PC-9 (cell line): Measurements from ENCODE around the gene CPLANE1. TPM values are rescaled to one million over a fixed set of nuclear protein-coding genes. Genes with fewer than 3 reads are reported as not detected.
A peak's percentile ranks its signal among the peaks of the same experiment; 100 is the strongest.

Experiments
- BruUV-seq: library from RNA; stranded (reverse); fragments of 400-500 nt; replicated peaks from 2 replicates; lab custom pipeline; 2021; lab: Mats Ljungman, UMichigan
- CTCF ChIA-PET: fragments of 300-600 bp; sonication (Branson Sonifier 250); formaldehyde crosslinking; loops from one replicate; lab custom pipeline; 2022; ENCODE audit warnings: antibody characterized with exemption; lab: Charles Lee
- POLR2A ChIA-PET: fragments of 300-600 bp; sonication (Branson Sonifier 250); formaldehyde crosslinking; loops from one replicate; lab custom pipeline; 2022; ENCODE audit warnings: antibody characterized with exemption; ENCODE audit not compliant: unreplicated experiment; lab: Charles Lee
- DNase-seq, 2 experiments: peaks; one replicate each; pipeline versions ENCODE4 v3.0.0 to v3.0.0-alpha.2; 2015 to 2022; ENCODE audit warnings: mixed read lengths in 1 of 2
- H2AFZ ChIP-seq: fragments of 200-600 bp; sonication (generic); 2 replicates; pipeline ENCODE4 v1.8.1; 2017; ENCODE audit warnings: antibody characterized with exemption
- H3F3A ChIP-seq: fragments of 200-600 bp; sonication (generic); 2 replicates; pipeline ENCODE4 v1.8.1; 2017; ENCODE audit warnings: antibody characterized with exemption, mild to moderate bottlenecking, low read depth; ENCODE audit not compliant: insufficient read depth
- H3K27ac ChIP-seq: fragments of 200-600 bp; sonication (generic); 2 replicates; pipeline ENCODE4 v1.6.1; 2016; ENCODE audit warnings: mixed run types
- H3K27me3 ChIP-seq: fragments of 200-600 bp; sonication (generic); 2 replicates; pipeline ENCODE4 v1.6.1; 2016; ENCODE audit warnings: low read depth, mixed run types; ENCODE audit not compliant: insufficient read depth
- H3K36me3 ChIP-seq: fragments of 200-600 bp; sonication (generic); 2 replicates; pipeline ENCODE4 v1.6.1; 2016; ENCODE audit warnings: low read depth, mixed run types
- H3K4me1 ChIP-seq: fragments of 200-600 bp; sonication (generic); replicated peaks from 2 replicates; pipeline ENCODE4 v1.6.1; 2016; ENCODE audit warnings: mixed run types; ENCODE audit not compliant: insufficient read depth
- H3K4me2 ChIP-seq: fragments of 200-600 bp; sonication (generic); 2 replicates; pipeline ENCODE4 v1.6.1; 2017; ENCODE audit warnings: mixed run types
- H3K4me3 ChIP-seq: fragments of 200-600 bp; sonication (generic); 2 replicates; pipeline ENCODE4 v1.6.1; 2016; ENCODE audit warnings: mixed run types
- H3K79me2 ChIP-seq: fragments of 200-600 bp; sonication (generic); 2 replicates; pipeline ENCODE4 v1.6.1; 2017; ENCODE audit warnings: low read depth, mixed run types
- H3K9me2 ChIP-seq: fragments of 200-600 bp; sonication (generic); 2 replicates; pipeline ENCODE4 v1.8.1; 2017; ENCODE audit warnings: mild to moderate bottlenecking; ENCODE audit not compliant: insufficient read depth
- H3K9me3 ChIP-seq: fragments of 200-600 bp; sonication (generic); 2 replicates; pipeline ENCODE4 v1.8.1; 2016; ENCODE audit warnings: low read depth; ENCODE audit not compliant: insufficient read depth
- H4K20me1 ChIP-seq: fragments of 200-600 bp; sonication (generic); 2 replicates; pipeline ENCODE4 v1.8.1; 2017; ENCODE audit not compliant: insufficient read depth
- EZH2 ChIP-seq: fragments of 200-600 bp; sonication (generic); IDR thresholded peaks from 2 replicates; pipeline ENCODE4 v1.8.0; 2017; ENCODE audit warnings: antibody characterized with exemption, low read depth
- intact Hi-C: fragments of 100-400 bp; cut with micrococcal nuclease; formaldehyde crosslinking; loops from one replicate; pipeline ENCODE4 v1.10.0; 2022; ENCODE audit not compliant: unreplicated experiment
- total RNA-seq: library from RNA; stranded (reverse); gene quantifications from 2 replicates; pipeline ENCODE4 v1.2.3, GENCODE V29; 2021
- TF ChIP-seq, protein P1 (sequence below): fragments of 200-600 bp; sonication (generic); conservative IDR thresholded peaks from 2 replicates; pipeline ENCODE4 v1.6.1; 2017; ENCODE audit warnings: mixed run types, antibody characterized with exemption, mild to moderate bottlenecking, moderate library complexity

The CPLANE1 gene
- total RNA-seq, 1 experiment from 2014 or later = 45.5 TPM

GRCh38 chr5:37249815-37250164 lies 614 bp upstream of the CPLANE1 start:
- Histone ChIP-seq H3K27me3 (no peaks in the 10 kb centered on the region), H3K4me1 (peaks cover 12% of the 10 kb centered on the region), H3K36me3 (no peaks in the 10 kb centered on the region), H3K27ac (no peak overlapping the region), H2AFZ (peak overlapping the region; percentile 94), H3K9me3 (no peaks in the 10 kb centered on the region), H3K79me2 (no peaks in the 10 kb centered on the region), H4K20me1 (no peaks in the 10 kb centered on the region), H3K4me2 (peak overlapping the region; percentile 93), H3K9me2 (no peaks in the 10 kb centered on the region), H3K4me3 (peak overlapping the region; percentile 95; the same call in 1 of the 2 replicates), H3F3A (peaks cover 26% of the 10 kb centered on the region)
- TSS peak; percentile 82 for BruUV-seq
- TF ChIP-seq, protein P1, sequence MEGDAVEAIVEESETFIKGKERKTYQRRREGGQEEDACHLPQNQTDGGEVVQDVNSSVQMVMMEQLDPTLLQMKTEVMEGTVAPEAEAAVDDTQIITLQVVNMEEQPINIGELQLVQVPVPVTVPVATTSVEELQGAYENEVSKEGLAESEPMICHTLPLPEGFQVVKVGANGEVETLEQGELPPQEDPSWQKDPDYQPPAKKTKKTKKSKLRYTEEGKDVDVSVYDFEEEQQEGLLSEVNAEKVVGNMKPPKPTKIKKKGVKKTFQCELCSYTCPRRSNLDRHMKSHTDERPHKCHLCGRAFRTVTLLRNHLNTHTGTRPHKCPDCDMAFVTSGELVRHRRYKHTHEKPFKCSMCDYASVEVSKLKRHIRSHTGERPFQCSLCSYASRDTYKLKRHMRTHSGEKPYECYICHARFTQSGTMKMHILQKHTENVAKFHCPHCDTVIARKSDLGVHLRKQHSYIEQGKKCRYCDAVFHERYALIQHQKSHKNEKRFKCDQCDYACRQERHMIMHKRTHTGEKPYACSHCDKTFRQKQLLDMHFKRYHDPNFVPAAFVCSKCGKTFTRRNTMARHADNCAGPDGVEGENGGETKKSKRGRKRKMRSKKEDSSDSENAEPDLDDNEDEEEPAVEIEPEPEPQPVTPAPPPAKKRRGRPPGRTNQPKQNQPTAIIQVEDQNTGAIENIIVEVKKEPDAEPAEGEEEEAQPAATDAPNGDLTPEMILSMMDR = no peak
- TF ChIP-seq EZH2 = no peak
- no peak for DNase-seq
- intact Hi-C loops = loop anchor here (1.0 to 2.0 kb wide), 2 partner anchors 23 to 41 kb away; no protein-coding TSS in a partner anchor
- ChIA-PET CTCF (interaction anchor here (0.6 to 1.7 kb wide), 2 partner anchors 22 to 33 kb away, joined by 3 to 7 read pairs; no protein-coding TSS in a partner anchor), POLR2A (interaction anchor here (0.6 to 0.8 kb wide), 7 partner anchors 23 to 1121 kb away, joined by 3 to 12 read pairs (median 5); no protein-coding TSS in a partner anchor)

DNA sequence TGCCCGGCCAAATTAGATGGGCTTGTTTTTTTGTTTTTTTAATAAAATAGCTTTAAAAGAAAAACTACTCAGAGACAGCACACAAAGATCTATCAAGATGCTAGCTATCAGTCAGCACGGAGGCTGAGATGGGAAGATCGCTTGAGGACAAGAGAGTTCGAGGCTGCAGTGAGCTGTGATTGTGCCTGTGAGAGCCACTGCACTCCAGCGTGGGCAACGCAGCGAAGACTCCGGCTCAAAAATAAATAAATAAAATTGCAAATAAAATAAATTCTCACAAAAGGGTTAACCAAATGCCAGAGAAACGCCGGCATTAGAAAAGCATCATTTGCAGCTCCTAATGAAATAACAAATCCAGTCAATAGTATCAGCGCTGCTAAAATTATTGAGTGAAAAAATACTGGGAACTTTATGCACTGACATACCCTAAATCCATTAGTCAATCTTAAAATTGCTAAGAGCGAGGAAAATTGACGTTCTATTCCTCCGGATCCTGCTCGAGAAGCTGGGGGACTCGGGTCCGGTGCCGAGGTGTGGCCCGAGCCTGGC lies 681 bp downstream of the CPLANE1 start:
- BruUV-seq = TSS peak; percentile 52
- no peak overlapping the region for H3K27ac ChIP-seq
- peak in 1 of 2 experiments; percentile 18 for DNase-seq
- no peaks in the 10 kb centered on the region for H3K27me3 ChIP-seq
- H3K9me3 ChIP-seq = no peaks in the 10 kb centered on the region
- intact Hi-C loops = loop anchor here (2.0 kb wide), 1 partner anchor 42 kb away; no protein-coding TSS in a partner anchor
- H3K36me3 ChIP-seq = no peaks in the 10 kb centered on the region
- peak overlapping the region; percentile 94 for H2AFZ ChIP-seq
- no peaks in the 10 kb centered on the region for H3K79me2 ChIP-seq
- peak overlapping the region; percentile 95 for H3K4me3 ChIP-seq
- TF ChIP-seq EZH2 = no peak
- TF ChIP-seq, protein P1 = no peak
- no peaks in the 10 kb centered on the region for H4K20me1 ChIP-seq
- CTCF ChIA-PET = interaction anchor here (0.5 to 1.7 kb wide), 3 partner anchors 24 to 100 kb away, joined by 6 to 9 read pairs (median 7); no protein-coding TSS in a partner anchor
- H3F3A ChIP-seq = peaks cover 26% of the 10 kb centered on the region
- H3K9me2 ChIP-seq = no peaks in the 10 kb centered on the region
- peaks cover 12% of the 10 kb centered on the region for H3K4me1 ChIP-seq
- POLR2A ChIA-PET = interaction anchor here (0.5 to 0.9 kb wide), 8 partner anchors 17 to 266 kb away, joined by 4 to 8 read pairs (median 6); partner anchors contain the start of gene NUP155
- peak overlapping the region; percentile 93 for H3K4me2 ChIP-seq

DNA sequence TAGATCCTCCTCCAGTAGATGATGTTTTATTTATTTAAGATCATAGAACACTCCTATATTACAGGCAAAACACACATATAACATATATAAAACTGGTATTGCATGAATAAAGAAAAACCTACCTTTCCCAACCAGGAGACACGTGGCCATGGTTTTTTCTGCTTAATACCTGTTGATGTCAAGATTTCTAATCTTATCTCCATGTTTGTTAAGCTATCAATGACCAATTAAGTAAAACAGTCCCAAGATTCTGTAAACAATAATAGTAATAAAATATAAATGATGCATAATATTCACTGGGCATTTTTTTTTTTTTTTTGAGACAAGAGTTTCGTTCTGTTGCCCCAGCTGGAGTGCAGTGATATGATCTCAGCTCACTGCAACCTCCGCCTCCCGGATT lies 1.7 kb downstream of the CPLANE1 start:
- H3K4me1 ChIP-seq = peaks cover 12% of the 10 kb centered on the region
- no peaks in the 10 kb centered on the region for H3K36me3 ChIP-seq
- H3K27me3 ChIP-seq = no peaks in the 10 kb centered on the region
- H3K27ac ChIP-seq = no peak overlapping the region
- CTCF ChIA-PET = no interaction called here
- POLR2A ChIA-PET = no interaction called here
- H3K4me2 ChIP-seq = peak overlapping the region; percentile 93; the same call in 1 of the 2 replicates
- intact Hi-C loops = no loop called here
- peaks cover 26% of the 10 kb centered on the region for H3F3A ChIP-seq
- H2AFZ ChIP-seq = no peak overlapping the region
- DNase-seq = no peak
- TF ChIP-seq, protein P1 = no peak
- TF ChIP-seq EZH2 = no peak
- H3K79me2 ChIP-seq = no peaks in the 10 kb centered on the region
- no peaks in the 10 kb centered on the region for H3K9me2 ChIP-seq
- H3K9me3 ChIP-seq = no peaks in the 10 kb centered on the region
- BruUV-seq = no TSS peak
- H3K4me3 ChIP-seq = no peak overlapping the region
- H4K20me1 ChIP-seq = no peaks in the 10 kb centered on the region
